K562 (cell line): ENCODE data around the gene MPC1. TPM values are rescaled to one million over a fixed set of nuclear protein-coding genes. Genes with fewer than 3 reads are reported as not detected.

ENCODE experiments used
- DIDO1 ChIP-seq: fragments of 450-650 bp; IDR thresholded peaks from 2 replicates; pipeline ENCODE4 v1.6.1; 2016; ENCODE audit warnings: low read depth, missing biosample characterization, missing genetic modification characterization
- ELF1 ChIP-seq: fragments of 200-800 bp; sonication (Bioruptor generic); IDR thresholded peaks from 2 replicates; pipeline ENCODE4 v1.6.1; 2016; ENCODE audit warnings: missing genetic modification characterization, missing compliant biosample characterization
- GABPB1 ChIP-seq: sonication (generic); formaldehyde crosslinking; IDR thresholded peaks from 2 replicates; pipeline ENCODE4 v1.8.0; 2022; ENCODE audit warnings: mild to moderate bottlenecking, missing genetic modification reagents
- GATAD2A ChIP-seq: fragments of 450-650 bp; IDR thresholded peaks from 2 replicates; pipeline ENCODE4 v1.6.1; 2017
- HMG20A ChIP-seq: fragments of 450-650 bp; formaldehyde crosslinking; conservative IDR thresholded peaks from 2 replicates; pipeline ENCODE4 v1.4.0; 2020; ENCODE audit warnings: mild to moderate bottlenecking, mixed read lengths
- HOXB6 ChIP-seq: fragments of 250-450 bp; sonication (Bioruptor Pico); IDR thresholded peaks from 2 replicates; pipeline ENCODE4 v1.5.1; 2022; ENCODE audit warnings: mild to moderate bottlenecking, borderline replicate concordance
- KDM5B ChIP-seq: fragments of 200-600 bp; sonication (generic); IDR thresholded peaks from 2 replicates; pipeline ENCODE4 v1.6.1; 2012; ENCODE audit warnings: low read depth, mild to moderate bottlenecking, moderate library complexity, low read length, control low read depth, inconsistent platforms; ENCODE audit not compliant: insufficient replicate concordance
- PML ChIP-seq: IDR thresholded peaks from 2 replicates; pipeline ENCODE4 v1.6.1; 2012; ENCODE audit warnings: low read length, inconsistent platforms
- POLR2A ChIP-seq: fragments of 450-650 bp; conservative IDR thresholded peaks from 2 replicates; pipeline ENCODE4 v1.6.1; 2016
- POLR2B ChIP-seq: fragments of 450-650 bp; IDR thresholded peaks from 2 replicates; pipeline ENCODE4 v1.6.1; 2018; ENCODE audit warnings: low read depth; ENCODE audit not compliant: partially characterized antibody
- RCOR1 ChIP-seq, 2 experiments: IDR thresholded peaks; 2 replicates each; pipeline ENCODE4 v1.6.1; 2012; ENCODE audit warnings: low read depth in 2 of 2, low read length in 2 of 2, borderline replicate concordance in 1 of 2, improper control_type of control experiment in 1 of 2
- ZBTB7A ChIP-seq: IDR thresholded peaks from 2 replicates; pipeline ENCODE4 v1.6.1; 2011; ENCODE audit warnings: low read depth, mild to moderate bottlenecking, low read length, moderate library complexity, borderline replicate concordance; ENCODE audit not compliant: control insufficient read depth
- ZFP36 ChIP-seq: fragments of 150-350 bp; IDR thresholded peaks from 2 replicates; pipeline ENCODE4 v1.6.1; 2018; ENCODE audit warnings: low read length, low read depth; ENCODE audit not compliant: partially characterized antibody
- ZNF253 ChIP-seq: fragments of 250-450 bp; sonication (Bioruptor Pico); conservative IDR thresholded peaks from 2 replicates; pipeline ENCODE4 v1.6.1; 2021; ENCODE audit warnings: mild to moderate bottlenecking
- ZNF586 ChIP-seq: fragments of 450-650 bp; formaldehyde crosslinking; conservative IDR thresholded peaks from 2 replicates; pipeline ENCODE4 v1.4.0; 2020; ENCODE audit warnings: mild to moderate bottlenecking, moderate library complexity
- polyA plus RNA-seq, 8 experiments: library from polyadenylated mRNA; depleted of rRNA in 4 of 8; stranded (reverse) in 5 of 8; unstranded in 3 of 8; fragments of >200 nt; fragmentation: Nextera tagmentation in 2 of 8; fragmentation: Illumina TruSeq in 1 of 8; extraction: Ambion mirVana in 2 of 8; extraction: Trizol in 1 of 8; gene quantifications; 2 replicates each; pipeline versions ENCODE4 v1.2.1 to v1.2.3, GENCODE V29; 2011 to 2014; ENCODE audit warnings: inconsistent platforms in 1 of 8, missing spikeins in 1 of 8
- total RNA-seq, 7 experiments: library from RNA; depleted of rRNA in 6 of 7; stranded (reverse); fragments of >200 nt in 6 of 7; fragmentation: Illumina TruSeq in 2 of 7; extraction: Trizol in 2 of 7; gene quantifications; 2 replicates each; pipeline versions ENCODE4 v1.2.1 to v1.2.3, GENCODE V29; 2011 to 2021; ENCODE audit warnings: low replicate concordance in 1 of 7
- TF ChIP-seq, protein P1 (sequence below): fragments of 250-450 bp; sonication (Bioruptor Pico); IDR thresholded peaks from 2 replicates; pipeline ENCODE4 v1.8.0; 2021; ENCODE audit warnings: moderate library complexity, mild to moderate bottlenecking, inconsistent platforms
- TF ChIP-seq, protein P2 (sequence below): sonication (generic); formaldehyde crosslinking; IDR thresholded peaks from 2 replicates; pipeline ENCODE4 v1.8.1; 2023; ENCODE audit warnings: mild to moderate bottlenecking, missing genetic modification reagents
- TF ChIP-seq, protein P3 (sequence below): fragments of 200-800 bp; sonication (Bioruptor generic); IDR thresholded peaks from 2 replicates; pipeline ENCODE4 v1.6.1; 2017; ENCODE audit warnings: missing genetic modification characterization, missing compliant biosample characterization
- TF ChIP-seq, protein P4 (sequence below): fragments of 250-450 bp; sonication (Bioruptor Pico); IDR thresholded peaks from 2 replicates; pipeline ENCODE4 v1.4.0; 2020

MPC1 gene
- total and polyA plus RNA-seq, 9 of the 15 experiments (the other 6 are each of a cell fraction or from before 2014, with no cell fraction given): 78.6 to 185 (median 138) TPM

DNA sequence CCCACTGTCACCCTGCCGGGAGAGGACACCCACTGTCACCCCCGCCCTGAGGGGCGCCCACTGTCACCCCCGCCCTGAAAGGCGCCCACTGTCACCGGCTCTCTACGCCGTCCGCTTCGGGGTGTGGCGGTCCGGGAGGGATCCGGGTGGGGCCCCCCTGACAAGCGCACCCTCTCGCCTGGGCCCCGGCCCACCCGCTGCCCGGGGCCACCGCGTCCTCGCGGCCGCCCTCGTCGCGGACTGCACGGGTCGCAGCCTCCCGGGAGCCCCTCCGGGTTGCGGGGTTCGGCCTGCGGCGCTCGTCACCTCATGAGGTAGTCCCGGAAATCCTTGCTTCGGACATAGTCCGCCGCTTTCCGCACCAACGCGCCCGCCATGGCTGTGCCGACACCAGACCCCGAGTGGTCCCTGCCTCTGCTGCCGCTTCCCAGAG lies 224 bp downstream of the MPC1 start (continued):
- TF ChIP-seq, protein P1, sequence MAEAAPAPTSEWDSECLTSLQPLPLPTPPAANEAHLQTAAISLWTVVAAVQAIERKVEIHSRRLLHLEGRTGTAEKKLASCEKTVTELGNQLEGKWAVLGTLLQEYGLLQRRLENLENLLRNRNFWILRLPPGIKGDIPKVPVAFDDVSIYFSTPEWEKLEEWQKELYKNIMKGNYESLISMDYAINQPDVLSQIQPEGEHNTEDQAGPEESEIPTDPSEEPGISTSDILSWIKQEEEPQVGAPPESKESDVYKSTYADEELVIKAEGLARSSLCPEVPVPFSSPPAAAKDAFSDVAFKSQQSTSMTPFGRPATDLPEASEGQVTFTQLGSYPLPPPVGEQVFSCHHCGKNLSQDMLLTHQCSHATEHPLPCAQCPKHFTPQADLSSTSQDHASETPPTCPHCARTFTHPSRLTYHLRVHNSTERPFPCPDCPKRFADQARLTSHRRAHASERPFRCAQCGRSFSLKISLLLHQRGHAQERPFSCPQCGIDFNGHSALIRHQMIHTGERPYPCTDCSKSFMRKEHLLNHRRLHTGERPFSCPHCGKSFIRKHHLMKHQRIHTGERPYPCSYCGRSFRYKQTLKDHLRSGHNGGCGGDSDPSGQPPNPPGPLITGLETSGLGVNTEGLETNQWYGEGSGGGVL: no peak
- peak; percentile 59 for TF ChIP-seq GATAD2A
- TF ChIP-seq ELF1 (tag): 0 out of 2 replicates have a peak, but pooled peaks have one; percentile 5
- no peak for TF ChIP-seq RCOR1 (IDR thresholded peaks at IDR 0.05; ENCODE audit: borderline replicate concordance in 1 of 2, low read depth in 2 of 2, low read length in 2 of 2)
- no peak for TF ChIP-seq ZNF253 (CRISPR knock-in tag)
- TF ChIP-seq HMG20A (CRISPR knock-in tag): no peak
- TF ChIP-seq ZBTB7A: peak; percentile 89
- peak; percentile 13; the same call in 1 of the 2 replicates for TF ChIP-seq PML
- TF ChIP-seq, protein P2, sequence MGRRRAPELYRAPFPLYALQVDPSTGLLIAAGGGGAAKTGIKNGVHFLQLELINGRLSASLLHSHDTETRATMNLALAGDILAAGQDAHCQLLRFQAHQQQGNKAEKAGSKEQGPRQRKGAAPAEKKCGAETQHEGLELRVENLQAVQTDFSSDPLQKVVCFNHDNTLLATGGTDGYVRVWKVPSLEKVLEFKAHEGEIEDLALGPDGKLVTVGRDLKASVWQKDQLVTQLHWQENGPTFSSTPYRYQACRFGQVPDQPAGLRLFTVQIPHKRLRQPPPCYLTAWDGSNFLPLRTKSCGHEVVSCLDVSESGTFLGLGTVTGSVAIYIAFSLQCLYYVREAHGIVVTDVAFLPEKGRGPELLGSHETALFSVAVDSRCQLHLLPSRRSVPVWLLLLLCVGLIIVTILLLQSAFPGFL (CRISPR knock-in tag): no peak
- no peak; the same call in 1 of the 2 replicates for TF ChIP-seq GABPB1 (CRISPR knock-in tag)
- peak; percentile 86 for TF ChIP-seq POLR2A
- TF ChIP-seq KDM5B: peak; percentile 86
- TF ChIP-seq, protein P3, sequence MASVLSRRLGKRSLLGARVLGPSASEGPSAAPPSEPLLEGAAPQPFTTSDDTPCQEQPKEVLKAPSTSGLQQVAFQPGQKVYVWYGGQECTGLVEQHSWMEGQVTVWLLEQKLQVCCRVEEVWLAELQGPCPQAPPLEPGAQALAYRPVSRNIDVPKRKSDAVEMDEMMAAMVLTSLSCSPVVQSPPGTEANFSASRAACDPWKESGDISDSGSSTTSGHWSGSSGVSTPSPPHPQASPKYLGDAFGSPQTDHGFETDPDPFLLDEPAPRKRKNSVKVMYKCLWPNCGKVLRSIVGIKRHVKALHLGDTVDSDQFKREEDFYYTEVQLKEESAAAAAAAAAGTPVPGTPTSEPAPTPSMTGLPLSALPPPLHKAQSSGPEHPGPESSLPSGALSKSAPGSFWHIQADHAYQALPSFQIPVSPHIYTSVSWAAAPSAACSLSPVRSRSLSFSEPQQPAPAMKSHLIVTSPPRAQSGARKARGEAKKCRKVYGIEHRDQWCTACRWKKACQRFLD (CRISPR knock-in tag): 0 out of 2 replicates have a peak, but pooled peaks have one; percentile 18
- TF ChIP-seq, protein P4, sequence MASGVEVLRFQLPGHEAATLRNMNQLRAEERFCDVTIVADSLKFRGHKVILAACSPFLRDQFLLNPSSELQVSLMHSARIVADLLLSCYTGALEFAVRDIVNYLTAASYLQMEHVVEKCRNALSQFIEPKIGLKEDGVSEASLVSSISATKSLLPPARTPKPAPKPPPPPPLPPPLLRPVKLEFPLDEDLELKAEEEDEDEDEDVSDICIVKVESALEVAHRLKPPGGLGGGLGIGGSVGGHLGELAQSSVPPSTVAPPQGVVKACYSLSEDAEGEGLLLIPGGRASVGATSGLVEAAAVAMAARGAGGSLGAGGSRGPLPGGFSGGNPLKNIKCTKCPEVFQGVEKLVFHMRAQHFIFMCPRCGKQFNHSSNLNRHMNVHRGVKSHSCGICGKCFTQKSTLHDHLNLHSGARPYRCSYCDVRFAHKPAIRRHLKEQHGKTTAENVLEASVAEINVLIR (CRISPR knock-in tag): no peak
- no peak for TF ChIP-seq HOXB6
- peak; percentile 65 for TF ChIP-seq ZFP36
- TF ChIP-seq POLR2B: peak; percentile 67
- TF ChIP-seq DIDO1: no peak
- TF ChIP-seq ZNF586: no peak
